CD4-positive, alpha-beta T cell treated with Interferon gamma for 1 hour (primary cell): ENCODE data around the gene CPNE7.
"Not testable (repeated sequence)": the region's sequence is repeated elsewhere in the genome, so short reads cannot be mapped to it uniquely, and the experiment has no call there.

Source experiments
- DNase-seq: peaks from one replicate; pipeline ENCODE4 v3.0.0-alpha.2; 2020

Gene CPNE7

GRCh38 chr16:89624777-89625761, 49.5 kb downstream of the CPNE7 start:
- DNase-seq: no peak

DNA sequence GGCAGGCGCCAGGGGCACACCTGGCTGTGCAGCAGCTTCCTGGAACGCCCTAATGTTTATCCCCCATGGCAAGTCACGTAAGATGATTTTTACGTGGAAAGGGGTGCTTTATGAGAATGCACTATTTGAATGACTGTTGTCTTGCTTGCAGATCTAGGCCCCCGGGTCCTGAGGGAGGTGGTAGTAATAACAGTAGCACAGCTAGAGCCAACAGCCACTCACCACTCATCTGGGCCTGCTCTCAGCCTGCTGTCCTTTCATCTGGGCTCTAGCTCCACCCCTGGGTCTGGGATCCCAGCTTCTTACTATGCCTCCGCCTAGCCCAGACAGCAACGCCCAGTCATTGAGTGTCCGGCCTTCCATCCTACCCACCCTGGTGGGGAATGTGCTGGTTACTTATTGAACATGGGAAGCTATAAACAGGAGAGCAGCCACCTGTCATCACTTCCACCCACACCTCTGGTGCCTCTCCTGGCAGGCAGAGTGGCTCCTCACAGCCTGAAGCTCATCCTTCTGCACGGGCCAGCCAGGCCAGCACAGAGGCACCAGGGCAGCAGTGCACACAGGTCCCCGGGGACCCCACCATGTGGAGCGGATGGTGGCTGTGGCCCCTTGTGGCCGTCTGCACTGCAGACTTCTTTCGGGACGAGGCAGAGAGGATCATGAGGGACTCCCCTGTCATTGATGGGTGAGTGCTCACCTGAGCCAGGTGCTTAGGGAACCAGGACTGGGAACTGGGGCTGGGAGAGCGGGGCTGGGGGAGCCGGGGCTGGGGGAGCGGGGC, 54.5 kb downstream of the CPNE7 start:
- no peak for DNase-seq

GRCh38 chr16:89633064-89633631, 57.6 kb downstream of the CPNE7 start:
- DNase-seq: no peak

DNA sequence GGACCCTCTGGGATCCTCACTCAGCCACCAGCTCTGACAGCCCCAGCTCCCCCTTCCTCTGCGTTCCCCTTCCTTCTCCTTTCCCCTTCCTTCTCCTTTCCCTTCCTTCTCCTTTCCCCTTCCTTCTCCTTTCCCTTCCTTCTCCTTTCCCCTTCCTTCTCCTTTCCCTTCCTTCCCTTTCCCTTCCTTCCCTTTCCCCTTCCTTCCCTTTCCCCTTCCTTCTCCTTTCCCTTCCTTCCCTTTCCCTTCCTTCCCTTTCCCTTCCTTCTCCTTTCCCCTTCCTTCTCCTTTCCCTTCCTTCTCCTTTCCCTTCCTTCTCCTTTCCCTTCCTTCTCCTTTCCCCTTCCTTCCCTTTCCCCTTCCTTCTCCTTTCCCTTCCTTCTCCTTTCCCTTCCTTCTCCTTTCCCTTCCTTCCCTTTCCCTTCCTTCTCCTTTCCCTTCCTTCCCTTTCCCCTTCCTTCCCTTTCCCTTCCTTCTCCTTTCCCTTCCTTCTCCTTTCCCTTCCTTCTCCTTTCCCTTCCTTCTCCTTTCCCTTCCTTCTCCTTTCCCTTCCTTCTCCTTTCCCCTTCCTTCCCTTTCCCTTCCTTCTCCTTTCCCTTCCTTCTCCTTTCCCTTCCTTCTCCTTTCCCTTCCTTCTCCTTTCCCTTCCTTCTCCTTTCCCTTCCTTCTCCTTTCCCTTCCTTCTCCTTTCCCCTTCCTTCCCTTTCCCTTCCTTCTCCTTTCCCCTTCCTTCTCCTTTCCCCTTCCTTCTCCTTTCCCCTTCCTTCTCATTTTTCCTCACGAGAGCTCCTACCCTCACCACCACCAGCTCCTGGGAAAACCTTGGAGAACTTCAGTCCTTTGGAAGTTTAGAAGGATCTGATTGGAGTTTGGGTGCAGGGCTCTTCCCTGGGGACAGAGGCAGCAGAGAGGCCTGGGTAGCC, 59.2 kb downstream of the CPNE7 start:
- DNase-seq: not testable (repeated sequence)

DNA sequence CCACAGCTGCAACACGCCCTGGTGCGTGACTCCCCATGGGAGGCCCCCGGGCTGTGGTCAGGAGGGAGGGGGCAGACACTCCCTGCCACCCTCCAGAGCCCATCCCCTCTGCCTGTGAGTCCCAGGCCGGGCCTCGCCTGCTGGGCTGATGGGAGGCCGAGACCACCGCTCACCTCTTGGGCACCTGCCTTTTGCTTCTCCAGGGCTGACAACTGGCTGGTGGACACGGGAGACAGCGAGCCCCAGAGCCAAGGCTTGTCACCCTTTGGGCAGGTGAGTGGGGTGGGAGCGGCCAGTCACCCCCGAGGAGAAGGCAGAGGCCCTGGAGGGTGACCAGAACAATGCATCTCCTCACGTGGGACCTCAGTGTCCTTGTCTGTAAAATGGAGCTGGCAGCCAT, 61.1 kb downstream of the CPNE7 start:
- no peak for DNase-seq

- no peak for DNase-seq
Observed at GRCh38 chr16:89637379-89637778, 61.8 kb downstream of the CPNE7 start.

GRCh38 chr16:89638455-89638854, 62.9 kb downstream of the CPNE7 start:
- DNase-seq: no peak

- DNase-seq: no peak
Observed at GRCh38 chr16:89639385-89639784, 63.8 kb downstream of the CPNE7 start.

DNA sequence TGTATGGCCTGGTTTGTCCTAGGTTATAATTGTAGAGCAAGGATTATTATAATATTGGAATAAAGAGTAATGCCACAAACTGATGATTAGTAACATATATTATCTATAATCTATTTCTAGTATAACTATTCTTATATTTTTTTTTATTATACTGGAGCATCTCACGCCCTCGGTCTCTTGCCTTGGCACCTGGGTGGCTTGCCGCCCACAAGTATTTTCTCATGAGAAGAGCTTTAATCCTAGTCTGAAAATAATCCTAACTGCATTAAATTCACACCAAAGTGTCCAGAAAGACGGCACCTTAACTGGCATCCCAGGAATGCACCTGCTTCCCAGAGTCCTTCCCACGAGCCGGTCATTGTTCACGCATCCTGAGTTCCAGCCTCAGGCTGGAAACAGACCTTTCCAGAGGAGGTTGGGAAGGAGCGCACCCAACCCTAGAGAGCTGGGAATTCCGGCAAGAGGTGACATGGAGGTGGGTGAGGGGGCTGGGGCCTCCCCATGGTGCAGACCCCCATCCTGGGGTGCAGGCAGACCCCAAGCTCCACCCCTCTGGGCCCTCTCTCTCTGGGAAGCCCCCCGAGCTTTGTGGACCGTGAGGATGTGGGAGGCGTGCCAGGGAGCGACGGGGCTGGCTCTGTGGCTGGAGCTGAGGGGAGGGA, 66.0 kb downstream of the CPNE7 start:
- DNase-seq: no peak

DNA sequence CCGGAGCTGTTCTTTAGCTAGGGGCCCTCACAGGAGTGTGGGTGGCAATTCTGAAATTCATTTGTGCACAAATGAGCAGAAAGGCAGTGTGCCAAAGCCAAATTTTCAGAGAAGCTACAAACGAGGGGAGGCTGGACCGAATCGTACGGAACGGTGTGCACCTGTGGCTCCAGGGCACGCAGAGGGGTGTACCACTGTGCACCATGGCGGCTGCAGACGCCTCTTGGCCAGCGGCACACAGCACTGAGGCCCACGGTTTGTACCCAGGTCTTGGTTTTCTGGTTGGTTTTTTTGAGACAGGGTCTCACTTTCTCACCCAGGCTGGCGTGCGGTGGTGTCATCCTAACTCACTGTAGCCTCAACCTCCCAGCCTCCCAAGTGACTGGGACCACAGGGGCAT, 67.0 kb downstream of the CPNE7 start:
- no peak for DNase-seq

GRCh38 chr16:89643769-89644300, 68.3 kb downstream of the CPNE7 start:
- no peak for DNase-seq

DNA sequence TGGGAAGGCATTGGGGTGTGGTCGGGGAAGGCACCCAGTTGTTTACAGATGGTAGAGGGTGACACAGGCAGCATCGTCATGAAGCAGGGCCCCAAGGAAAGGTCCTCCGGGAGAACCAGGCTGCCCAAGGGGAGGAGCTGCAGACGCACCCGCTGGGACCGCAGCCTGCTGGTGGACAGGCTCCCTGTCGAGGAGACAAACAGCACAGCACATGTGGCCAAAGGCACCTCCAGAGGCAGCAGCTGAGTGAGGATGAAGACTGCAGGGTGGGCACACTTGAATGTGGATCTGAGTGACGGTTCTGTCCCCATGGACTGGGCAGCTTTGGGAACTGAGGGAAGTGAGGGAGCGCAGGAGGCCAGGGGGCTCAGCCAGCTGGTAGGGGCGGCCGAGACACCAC, 69.6 kb downstream of the CPNE7 start:
- no peak for DNase-seq

DNA sequence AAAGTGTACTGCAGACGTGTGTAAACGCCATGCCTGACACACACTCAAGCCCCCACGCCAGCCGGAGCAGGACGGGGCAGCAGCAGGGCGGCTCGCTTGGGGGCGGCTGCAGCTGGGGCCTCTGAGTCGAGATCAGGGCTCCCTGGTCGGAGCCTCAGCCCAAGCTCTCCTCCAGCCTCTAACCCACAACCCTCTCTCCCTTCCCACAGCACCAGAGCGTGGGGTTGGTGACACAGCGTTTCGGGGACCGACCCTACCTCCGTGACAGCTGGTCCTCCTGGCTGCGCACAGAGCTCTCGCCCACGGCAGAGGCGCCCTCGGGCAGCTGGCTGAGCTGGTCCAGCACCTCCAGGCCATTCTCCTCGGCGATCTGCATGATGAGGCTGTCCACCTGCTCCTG, 70.7 kb downstream of the CPNE7 start:
- no peak for DNase-seq
